ENCODE results near the gene TMEM119.
A peak's percentile ranks its signal among the peaks of the same experiment; 100 is the strongest.

The TMEM119 gene

DNA sequence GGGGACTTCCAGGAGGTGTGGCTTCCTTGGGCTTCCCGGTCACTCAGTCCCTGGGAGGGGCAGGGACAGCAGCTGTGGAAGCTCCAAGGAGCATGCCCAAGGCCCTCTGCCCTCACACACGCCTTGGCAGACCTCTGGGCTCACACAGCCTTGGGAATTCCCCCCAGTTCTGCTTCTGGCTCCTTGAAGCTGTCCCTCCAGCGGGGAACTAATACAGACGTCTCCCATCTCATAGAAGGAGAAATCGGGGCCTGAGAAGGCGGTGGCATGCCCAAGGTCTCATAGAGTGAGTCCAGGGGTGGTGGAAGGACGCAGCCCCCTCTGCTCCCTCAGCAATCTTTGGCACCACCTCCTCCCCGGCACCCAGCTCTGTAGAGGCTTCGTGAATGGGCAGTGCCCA, 15.7 kb upstream of the TMEM119 start:
- H3K4me3 ChIP-seq (replicated peaks; ENCODE audit: low read depth, low read length) = no peak overlapping the region
- no peak for DNase-seq (ENCODE audit: low read depth)
- TF ChIP-seq, protein P1, sequence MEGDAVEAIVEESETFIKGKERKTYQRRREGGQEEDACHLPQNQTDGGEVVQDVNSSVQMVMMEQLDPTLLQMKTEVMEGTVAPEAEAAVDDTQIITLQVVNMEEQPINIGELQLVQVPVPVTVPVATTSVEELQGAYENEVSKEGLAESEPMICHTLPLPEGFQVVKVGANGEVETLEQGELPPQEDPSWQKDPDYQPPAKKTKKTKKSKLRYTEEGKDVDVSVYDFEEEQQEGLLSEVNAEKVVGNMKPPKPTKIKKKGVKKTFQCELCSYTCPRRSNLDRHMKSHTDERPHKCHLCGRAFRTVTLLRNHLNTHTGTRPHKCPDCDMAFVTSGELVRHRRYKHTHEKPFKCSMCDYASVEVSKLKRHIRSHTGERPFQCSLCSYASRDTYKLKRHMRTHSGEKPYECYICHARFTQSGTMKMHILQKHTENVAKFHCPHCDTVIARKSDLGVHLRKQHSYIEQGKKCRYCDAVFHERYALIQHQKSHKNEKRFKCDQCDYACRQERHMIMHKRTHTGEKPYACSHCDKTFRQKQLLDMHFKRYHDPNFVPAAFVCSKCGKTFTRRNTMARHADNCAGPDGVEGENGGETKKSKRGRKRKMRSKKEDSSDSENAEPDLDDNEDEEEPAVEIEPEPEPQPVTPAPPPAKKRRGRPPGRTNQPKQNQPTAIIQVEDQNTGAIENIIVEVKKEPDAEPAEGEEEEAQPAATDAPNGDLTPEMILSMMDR (IDR thresholded peaks at IDR 0.05; ENCODE audit: low read length, missing control alignments) = no peak

DNA sequence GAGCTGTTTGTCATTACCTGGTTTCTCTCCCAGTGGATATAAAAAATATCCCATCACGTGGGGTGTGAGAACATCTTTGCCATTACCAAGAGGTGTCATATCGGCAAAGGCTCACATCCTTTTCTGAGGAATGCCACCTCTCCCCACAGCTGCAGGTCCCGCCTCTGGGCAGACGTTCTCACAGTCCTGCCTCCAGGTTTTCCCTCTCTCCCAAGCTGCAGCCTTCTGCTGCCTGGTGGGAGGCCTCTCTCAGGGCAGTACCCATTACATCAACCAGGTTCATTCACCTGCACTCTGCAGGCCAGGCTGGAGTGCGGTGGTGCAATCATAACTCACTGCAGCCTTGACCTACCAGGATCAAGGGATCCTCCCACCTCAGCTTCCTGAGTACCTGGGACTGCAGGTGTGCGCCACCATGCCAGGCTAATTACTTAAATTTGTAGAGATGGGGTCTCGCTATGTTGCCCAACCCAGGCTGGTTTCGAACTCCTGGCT, 15.0 kb upstream of the TMEM119 start:
- no peak overlapping the region for H3K4me3 ChIP-seq (replicated peaks; ENCODE audit: low read depth, low read length)
- TF ChIP-seq, protein P1 (IDR thresholded peaks at IDR 0.05; ENCODE audit: low read length, missing control alignments) = no peak
- DNase-seq (ENCODE audit: low read depth) = no peak

DNA sequence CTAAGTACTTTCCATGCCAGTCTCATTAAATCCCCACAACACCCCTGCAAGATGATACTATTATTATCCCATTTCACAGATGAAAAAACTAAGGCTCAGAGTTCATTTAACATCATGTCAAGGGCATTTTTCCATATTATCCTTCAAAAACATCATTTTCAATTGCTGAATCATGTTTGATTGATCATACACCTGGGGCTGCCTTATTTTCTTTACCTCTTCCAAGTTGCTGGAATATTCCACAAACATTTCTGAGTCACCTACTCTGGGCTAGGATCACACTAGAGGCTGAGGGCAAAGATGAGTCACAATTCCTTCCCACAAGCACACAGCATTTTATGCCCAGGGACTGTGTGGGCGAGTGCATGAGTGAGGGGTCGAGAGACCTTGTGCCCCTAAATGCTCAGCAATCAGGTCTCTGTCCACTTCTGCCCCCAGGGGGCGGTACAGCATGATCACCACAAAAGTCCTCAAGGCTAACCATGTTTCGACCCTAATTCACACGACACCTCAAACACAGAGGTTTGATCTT, 14.1 kb upstream of the TMEM119 start:
- TF ChIP-seq, protein P1 (IDR thresholded peaks at IDR 0.05; ENCODE audit: low read length, missing control alignments) = peak; percentile 50
- H3K4me3 ChIP-seq (replicated peaks; ENCODE audit: low read depth, low read length) = no peak overlapping the region
- peak; percentile 56 for DNase-seq (ENCODE audit: low read depth)

DNA sequence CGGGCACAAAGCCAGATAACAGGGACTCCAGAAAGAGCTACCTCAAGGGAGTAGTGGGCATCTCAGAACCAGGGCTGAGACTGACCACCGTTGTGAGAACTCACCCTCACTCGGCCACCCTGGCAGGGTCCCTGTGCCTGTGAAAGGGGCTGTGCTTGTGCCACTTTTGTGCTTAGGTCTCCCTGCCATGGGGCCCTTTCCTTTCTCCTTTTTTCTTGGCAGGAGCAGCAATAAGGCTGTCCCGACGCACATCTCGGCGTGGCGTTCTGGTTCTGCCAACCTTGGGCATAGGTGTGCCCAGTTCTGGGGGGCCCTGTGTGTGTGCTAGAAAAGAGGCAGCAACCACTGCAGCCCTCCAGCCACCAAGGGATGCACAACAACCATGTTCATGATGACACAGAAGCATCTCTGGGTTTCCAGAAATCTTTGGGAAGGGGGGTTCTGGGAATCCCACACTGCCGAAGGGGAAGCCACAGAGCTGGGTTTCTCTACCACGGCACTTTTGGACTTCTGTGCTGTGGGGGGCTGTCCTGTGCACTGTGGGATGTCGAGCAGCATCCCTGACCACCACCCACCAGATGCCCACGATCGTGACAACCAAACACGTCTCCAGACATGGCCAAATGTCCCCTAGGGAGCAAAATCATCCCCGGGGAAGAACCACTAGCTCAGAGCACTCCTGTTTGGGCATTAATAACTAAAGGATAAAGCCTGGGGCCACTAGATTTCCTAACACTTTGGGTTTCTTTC, 13.1 kb upstream of the TMEM119 start:
- no peak overlapping the region for H3K4me3 ChIP-seq (replicated peaks; ENCODE audit: low read depth, low read length)
- TF ChIP-seq, protein P1 (IDR thresholded peaks at IDR 0.05; ENCODE audit: low read length, missing control alignments) = no peak
- DNase-seq (ENCODE audit: low read depth) = no peak

DNA sequence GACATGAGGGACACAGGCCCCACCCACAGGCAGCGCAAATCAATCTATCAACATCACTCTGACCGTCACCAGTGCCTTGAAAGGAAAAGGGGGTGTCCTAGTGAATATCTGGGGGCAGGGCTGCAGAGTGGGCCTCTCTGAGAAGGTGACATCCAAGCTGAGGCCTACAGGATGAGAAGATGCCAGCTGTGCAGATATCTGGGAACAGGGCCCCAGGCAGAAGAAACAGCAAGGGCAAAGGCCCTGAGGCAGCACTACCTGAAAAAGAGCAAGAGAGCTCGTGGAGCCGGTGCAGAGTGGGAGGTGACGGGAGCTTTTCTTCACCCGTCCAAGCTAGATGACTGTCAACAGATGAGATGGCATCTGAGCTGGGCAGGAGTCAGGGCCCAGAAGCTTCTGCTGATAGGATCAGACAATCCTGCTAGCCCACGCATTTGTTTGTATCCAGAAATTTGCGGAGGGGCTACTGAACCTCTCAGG, 12.5 kb upstream of the TMEM119 start:
- no peak overlapping the region for H3K4me3 ChIP-seq (replicated peaks; ENCODE audit: low read depth, low read length)
- TF ChIP-seq, protein P1 (IDR thresholded peaks at IDR 0.05; ENCODE audit: low read length, missing control alignments) = no peak
- no peak for DNase-seq (ENCODE audit: low read depth)

DNA sequence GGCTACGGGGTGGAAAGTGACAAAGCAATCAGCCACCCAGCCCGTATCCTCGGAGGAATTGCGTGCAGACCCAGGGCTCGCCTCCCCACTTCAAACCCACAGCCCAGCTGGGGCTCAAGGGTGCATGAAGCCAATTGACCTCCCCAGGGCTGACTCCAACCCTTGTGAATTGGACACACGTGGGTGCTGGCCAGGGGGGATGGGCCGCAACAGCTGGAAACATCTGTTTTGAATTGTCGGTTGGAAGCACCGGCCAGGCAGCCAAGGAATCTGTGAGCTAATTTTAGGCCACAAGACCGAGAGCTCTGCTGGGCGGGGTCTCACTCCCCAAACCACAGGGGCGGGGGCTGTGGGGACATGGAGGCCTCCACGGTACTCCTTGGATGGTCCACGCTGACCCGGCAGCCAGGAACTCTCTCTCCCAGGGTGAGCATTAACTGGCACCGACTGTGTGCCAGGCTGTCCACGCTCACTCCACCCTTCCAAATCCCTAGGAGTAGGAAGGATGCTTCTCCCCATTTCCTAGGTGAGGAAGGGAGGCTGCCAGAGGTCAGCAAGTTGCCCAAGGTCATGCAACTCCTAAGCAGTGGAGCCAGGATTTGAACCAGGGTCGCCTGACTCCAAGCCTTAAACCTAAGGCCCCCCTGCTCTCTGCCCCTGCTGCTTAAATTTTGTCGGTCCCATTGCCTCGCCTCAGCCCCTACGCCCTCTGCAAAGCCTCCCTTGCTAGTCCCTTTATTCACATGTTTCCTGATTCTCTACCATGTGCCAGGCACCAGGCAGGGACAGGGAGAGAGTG, 11.9 kb upstream of the TMEM119 start:
- peak; percentile 74 for DNase-seq (ENCODE audit: low read depth)
- TF ChIP-seq, protein P1 (IDR thresholded peaks at IDR 0.05; ENCODE audit: low read length, missing control alignments) = no peak
- no peak overlapping the region for H3K4me3 ChIP-seq (replicated peaks; ENCODE audit: low read depth, low read length)

Data from fibroblast of pulmonary artery (primary cell).